GM10266 (cell line): ENCODE measurements around the gene FADS3.

Experiments
- DNase-seq: peaks from one replicate; pipeline ENCODE4 v3.0.0; 2012; ENCODE audit errors: extremely low spot score
- TF ChIP-seq, protein P1 (sequence below): IDR thresholded peaks from 2 replicates; pipeline ENCODE4 v1.5.1; 2012; ENCODE audit warnings: mild to moderate bottlenecking, low read depth; ENCODE audit not compliant: control insufficient read depth, insufficient read depth; ENCODE audit errors: missing control alignments

The FADS3 gene

DNA sequence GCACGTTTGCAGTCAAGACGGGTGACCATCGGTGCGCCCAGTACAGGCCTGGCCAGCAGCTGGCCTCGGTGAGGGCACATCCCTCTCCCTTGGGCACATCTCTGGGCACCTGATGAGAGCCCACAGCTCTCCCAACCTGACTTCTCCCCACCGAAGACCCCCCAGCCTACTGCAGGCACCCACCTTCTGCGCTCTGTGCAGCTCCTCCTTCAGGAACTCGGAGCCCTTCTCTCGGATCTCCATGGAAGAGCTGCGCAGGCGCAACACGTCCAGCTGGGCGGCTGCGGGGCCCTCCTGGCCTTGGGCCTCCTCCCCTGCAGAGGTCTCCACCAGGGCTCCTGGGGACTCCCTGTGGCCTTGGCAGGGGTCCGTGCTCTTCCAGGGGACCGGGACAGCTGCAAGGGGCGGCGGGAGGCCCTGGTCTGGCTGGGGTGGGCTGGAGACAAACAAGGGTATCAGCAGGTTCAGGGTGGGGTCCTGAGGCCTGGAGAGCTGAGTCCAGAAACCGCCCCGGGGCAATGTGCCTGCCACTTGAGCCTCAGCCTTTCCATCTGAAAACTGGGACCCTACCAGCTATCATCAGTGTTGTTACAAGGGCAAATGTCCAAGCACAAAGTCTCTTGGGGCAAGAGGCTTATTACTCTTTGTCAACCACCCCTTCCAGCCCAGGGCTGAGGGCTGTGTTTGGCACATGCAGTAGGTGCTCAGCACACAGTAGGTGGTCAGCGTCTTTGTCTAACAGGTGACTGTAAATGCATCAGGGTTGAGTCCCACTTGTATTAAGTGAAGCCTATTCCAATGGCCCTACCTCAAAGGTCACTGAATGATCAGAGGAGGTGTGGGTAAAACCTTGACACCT, 16.8 kb upstream of the FADS3 start:
- no peak for DNase-seq
- TF ChIP-seq, protein P1, sequence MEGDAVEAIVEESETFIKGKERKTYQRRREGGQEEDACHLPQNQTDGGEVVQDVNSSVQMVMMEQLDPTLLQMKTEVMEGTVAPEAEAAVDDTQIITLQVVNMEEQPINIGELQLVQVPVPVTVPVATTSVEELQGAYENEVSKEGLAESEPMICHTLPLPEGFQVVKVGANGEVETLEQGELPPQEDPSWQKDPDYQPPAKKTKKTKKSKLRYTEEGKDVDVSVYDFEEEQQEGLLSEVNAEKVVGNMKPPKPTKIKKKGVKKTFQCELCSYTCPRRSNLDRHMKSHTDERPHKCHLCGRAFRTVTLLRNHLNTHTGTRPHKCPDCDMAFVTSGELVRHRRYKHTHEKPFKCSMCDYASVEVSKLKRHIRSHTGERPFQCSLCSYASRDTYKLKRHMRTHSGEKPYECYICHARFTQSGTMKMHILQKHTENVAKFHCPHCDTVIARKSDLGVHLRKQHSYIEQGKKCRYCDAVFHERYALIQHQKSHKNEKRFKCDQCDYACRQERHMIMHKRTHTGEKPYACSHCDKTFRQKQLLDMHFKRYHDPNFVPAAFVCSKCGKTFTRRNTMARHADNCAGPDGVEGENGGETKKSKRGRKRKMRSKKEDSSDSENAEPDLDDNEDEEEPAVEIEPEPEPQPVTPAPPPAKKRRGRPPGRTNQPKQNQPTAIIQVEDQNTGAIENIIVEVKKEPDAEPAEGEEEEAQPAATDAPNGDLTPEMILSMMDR, result no peak

GRCh38 chr11:61907282-61907681, 15.9 kb upstream of the FADS3 start:
- no peak for DNase-seq
- TF ChIP-seq, protein P1, result no peak

DNA sequence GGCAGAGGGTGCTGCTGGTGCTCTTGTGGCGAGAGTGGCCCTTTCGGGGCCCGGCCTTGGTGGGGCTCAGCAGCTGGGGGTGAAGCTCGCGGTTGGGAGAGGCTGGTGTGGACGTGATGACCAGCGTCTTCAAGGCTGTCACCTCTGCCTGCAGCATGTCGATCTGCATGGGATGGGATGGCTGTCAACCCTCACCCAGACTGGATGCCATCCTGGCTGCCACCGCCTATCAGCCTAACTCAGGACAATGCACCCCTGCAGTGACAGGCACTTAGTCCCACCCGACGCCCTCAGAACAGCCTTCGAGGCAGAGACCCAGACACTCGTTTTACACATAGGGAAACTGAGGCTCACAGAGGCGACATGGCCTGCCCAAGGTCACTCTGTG, 15.2 kb upstream of the FADS3 start:
- no peak for DNase-seq
- TF ChIP-seq, protein P1, result no peak

DNA sequence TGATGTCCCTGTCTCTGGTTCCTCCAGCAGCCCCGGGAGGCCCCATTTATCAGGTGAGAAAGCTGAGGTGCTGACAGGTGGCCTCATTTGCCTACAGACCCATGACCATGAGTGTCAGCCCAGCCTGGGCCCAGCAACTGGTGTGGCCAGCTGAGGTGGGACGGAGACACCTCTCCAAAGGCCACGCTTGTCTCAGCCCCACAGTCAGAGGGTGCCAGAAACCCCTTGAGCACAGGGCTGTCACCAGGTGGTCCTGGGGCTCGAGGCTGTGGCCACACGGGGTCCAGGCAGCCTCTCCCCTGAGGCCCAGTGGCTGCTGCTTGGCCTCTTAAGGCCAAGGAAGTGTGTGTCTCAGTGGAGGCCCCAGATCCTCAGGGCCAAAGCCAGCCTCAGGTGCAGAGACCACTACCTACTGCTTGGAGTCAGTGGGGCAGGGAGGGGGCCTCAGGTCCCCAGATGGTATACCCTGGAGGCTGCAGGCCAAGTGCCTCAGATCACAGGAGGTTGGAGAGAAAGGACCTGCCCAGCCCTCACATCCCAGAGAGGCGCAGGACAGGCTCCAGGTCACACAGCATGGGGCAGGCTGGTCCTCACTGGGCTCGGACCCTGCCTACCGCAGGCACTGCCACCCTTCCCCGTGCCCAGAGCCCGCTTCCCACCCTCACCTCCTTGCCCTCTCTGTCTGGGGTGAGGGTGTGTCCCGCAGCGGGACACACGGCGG, 14.6 kb upstream of the FADS3 start:
- no peak for DNase-seq
- TF ChIP-seq, protein P1, result no peak

GRCh38 chr11:61905067-61905696, 13.8 kb upstream of the FADS3 start:
- TF ChIP-seq, protein P1, result no peak
- no peak for DNase-seq

DNA sequence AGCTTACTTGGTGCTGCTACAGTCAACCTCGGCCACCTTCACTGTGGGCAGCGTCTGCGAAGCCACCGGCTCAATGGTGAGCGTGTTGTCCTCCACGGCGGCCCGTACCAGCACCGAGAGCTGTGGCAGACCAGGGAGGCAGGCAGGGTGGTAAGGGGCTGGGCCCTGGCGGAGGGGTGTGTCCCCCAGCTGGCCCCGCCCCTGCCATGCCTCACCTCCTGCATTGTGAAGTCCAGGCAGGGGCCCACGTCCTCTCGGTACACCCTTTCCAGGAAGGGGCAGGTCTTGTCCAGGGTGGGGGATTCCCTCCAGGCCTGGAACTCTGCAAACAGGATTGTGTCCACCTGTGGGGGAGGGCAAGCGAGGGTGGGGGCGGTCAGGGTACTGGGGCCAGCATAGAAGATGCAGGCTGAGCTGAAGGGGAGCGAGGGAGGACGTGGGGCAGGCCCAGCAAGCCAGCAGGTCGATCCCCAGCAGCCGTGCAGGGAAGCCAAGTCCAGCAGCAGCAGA, 13.2 kb upstream of the FADS3 start:
- DNase-seq, result no peak
- TF ChIP-seq, protein P1, result no peak
